AG09319 (cell line): ENCODE data around the gene EMC8.

Experiments
- DNase-seq: peaks from one replicate; pipeline ENCODE4 v3.0.0-alpha.2; 2010; ENCODE audit warnings: low read depth; ENCODE audit errors: extremely low read depth
- CTCF ChIP-seq: IDR thresholded peaks from 2 replicates; pipeline ENCODE4 v1.5.1; 2011; ENCODE audit warnings: low read depth, mild to moderate bottlenecking, inconsistent platforms, low read length, moderate library complexity

The EMC8 gene

GRCh38 chr16:85749771-85750145, 49.6 kb downstream of the EMC8 start:
- no peak for DNase-seq
- no peak for TF ChIP-seq CTCF

- no peak for DNase-seq
Measured at GRCh38 chr16:85746460-85747215, 52.7 kb downstream of the EMC8 start.

GRCh38 chr16:85738923-85739715, 60.2 kb downstream of the EMC8 start:
- DNase-seq, result no peak

More at GRCh38 chr16:85746460-85747215, 52.7 kb downstream of the EMC8 start:
- no peak for TF ChIP-seq CTCF

GRCh38 chr16:85736921-85737320, 62.4 kb downstream of the EMC8 start:
- TF ChIP-seq CTCF, result no peak
- no peak for DNase-seq

More at GRCh38 chr16:85738923-85739715, 60.2 kb downstream of the EMC8 start:
- TF ChIP-seq CTCF, result no peak

- DNase-seq, result no peak
- TF ChIP-seq CTCF, result no peak
Measured at GRCh38 chr16:85735946-85736345, 63.4 kb downstream of the EMC8 start.

GRCh38 chr16:85735225-85735635, 64.1 kb downstream of the EMC8 start:
- DNase-seq, result no peak
- no peak for TF ChIP-seq CTCF

- no peak for DNase-seq
- no peak for TF ChIP-seq CTCF
Measured at GRCh38 chr16:85734311-85735017, 64.9 kb downstream of the EMC8 start.
